Measurements from ENCODE around the gene CNOT2. TPM values are rescaled to one million over a fixed set of nuclear protein-coding genes. Genes with fewer than 3 reads are reported as not detected.

CNOT2 gene
- total RNA-seq, 3 donors from 2014 or later = 80.3 to 86.2 (median 81.0) TPM

- H3K4me1 ChIP-seq (ENCODE audit: low read depth) = no peaks in the 10 kb centered on the region
- no peaks in the 10 kb centered on the region for H3K9me3 ChIP-seq
- intact Hi-C loops (cut with DNase I, micrococcal nuclease) = no loop called here
- no peaks in the 10 kb centered on the region for H3K36me3 ChIP-seq (ENCODE audit: low read depth)
- DNase-seq (no peak), ATAC-seq (no peak)
- no peak overlapping the region for H3K4me3 ChIP-seq
- no peak for TF ChIP-seq CTCF (IDR thresholded peaks at IDR 0.05)
Measured at GRCh38 chr12:70334742-70335141, 91.5 kb downstream of the CNOT2 start.

GRCh38 chr12:70338531-70338930 lies 95.3 kb downstream of the CNOT2 start:
- TF ChIP-seq CTCF (IDR thresholded peaks at IDR 0.05) = no peak
- Histone ChIP-seq H3K9me3 (no peaks in the 10 kb centered on the region), H3K4me3 (no peak overlapping the region), H3K4me1 (ENCODE audit: low read depth) (no peaks in the 10 kb centered on the region), H3K36me3 (ENCODE audit: low read depth) (peaks cover 3% of the 10 kb centered on the region)
- intact Hi-C loops (cut with DNase I, micrococcal nuclease) = no loop called here
- ATAC-seq (no peak), DNase-seq (no peak)

- H3K9me3 ChIP-seq = no peaks in the 10 kb centered on the region
- H3K4me3 ChIP-seq = no peak overlapping the region
- H3K4me1 ChIP-seq (ENCODE audit: low read depth) = no peaks in the 10 kb centered on the region
- no peak for ATAC-seq
- intact Hi-C loops (cut with DNase I, micrococcal nuclease) = no loop called here
- DNase-seq = no peak
- no peaks in the 10 kb centered on the region for H3K36me3 ChIP-seq (ENCODE audit: low read depth)
- no peak for TF ChIP-seq CTCF (IDR thresholded peaks at IDR 0.05)
Measured at GRCh38 chr12:70351076-70351475, 107.8 kb downstream of the CNOT2 start.

- no peaks in the 10 kb centered on the region for H3K36me3 ChIP-seq (ENCODE audit: low read depth)
- ATAC-seq = no peak
Measured at GRCh38 chr12:70353780-70354660, 110.8 kb downstream of the CNOT2 start.

GRCh38 chr12:70354787-70355186 lies 111.6 kb downstream of the CNOT2 start:
- DNase-seq (no peak), ATAC-seq (no peak)
- Histone ChIP-seq H3K9me3 (no peaks in the 10 kb centered on the region), H3K4me1 (ENCODE audit: low read depth) (no peaks in the 10 kb centered on the region), H3K4me3 (no peak overlapping the region), H3K36me3 (ENCODE audit: low read depth) (no peaks in the 10 kb centered on the region)
- intact Hi-C loops (cut with DNase I, micrococcal nuclease) = no loop called here
- TF ChIP-seq CTCF (IDR thresholded peaks at IDR 0.05) = no peak

More at GRCh38 chr12:70353780-70354660, 110.8 kb downstream of the CNOT2 start:
- intact Hi-C loops (cut with DNase I, micrococcal nuclease) = no loop called here
- DNase-seq = no peak
- no peaks in the 10 kb centered on the region for H3K4me1 ChIP-seq (ENCODE audit: low read depth)
- TF ChIP-seq CTCF (IDR thresholded peaks at IDR 0.05) = no peak
- no peaks in the 10 kb centered on the region for H3K9me3 ChIP-seq
- no peak overlapping the region for H3K4me3 ChIP-seq

Data from mucosa of descending colon (tissue), 3 donors.